Lower leg skin (tissue), 4 donors: ENCODE results near the gene GAS7. TPM values are rescaled to one million over a fixed set of nuclear protein-coding genes. Genes with fewer than 3 reads are reported as not detected.
A peak's percentile ranks its signal among the peaks of the same experiment; 100 is the strongest.

Experiments used
- DNase-seq, 2 donors: peaks; one replicate each; pipeline ENCODE4 v3.0.0-alpha.2; 2019; ENCODE audit warnings: low spot score in 2 of 2
- H3K4me3 ChIP-seq: fragments of 200-600 bp; sonication (generic); 2 replicates; pipeline ENCODE4 v1.5.1; 2017; ENCODE audit warnings: mild to moderate bottlenecking, low read depth; ENCODE audit not compliant: poor library complexity, severe bottlenecking
- CTCF ChIP-seq, 3 donors: fragments of 450-650 bp; IDR thresholded peaks; one replicate each; pipeline ENCODE4 v1.5.1; 2016; ENCODE audit warnings: antibody characterized with exemption in 3 of 3, mild to moderate bottlenecking in 3 of 3, moderate library complexity in 2 of 3
- POLR2A ChIP-seq, 2 donors: fragments of 450-650 bp; IDR thresholded peaks; one replicate each; pipeline ENCODE4 v1.6.1; 2016 to 2017; ENCODE audit warnings: antibody characterized with exemption in 2 of 2, mild to moderate bottlenecking in 1 of 2, moderate library complexity in 1 of 2
- WGBS, 2 donors: methylation state at CpG; one replicate each; pipeline ENCODE4 v1.1.5; 2018; 5-methylcytosine and 5-hydroxymethylcytosine counted together
- intact Hi-C: fragments of 100-400 bp; cut with DNase I; formaldehyde crosslinking; loops from one replicate; pipeline ENCODE4 v1.15.0; 2023; ENCODE audit warnings: low total_unique reads
- total RNA-seq, 4 donors: library from RNA; depleted of rRNA; stranded (reverse); fragments of >200 nt; gene quantifications; one replicate each; pipeline ENCODE4 v1.1.0, GENCODE V29; 2016

Gene GAS7
- total RNA-seq, 4 donors from 2014 or later, result 97.8 to 148 (median 117) TPM

GRCh38 chr17:10119203-10120108, 79.0 kb downstream of the GAS7 start:
- no peak overlapping the region for H3K4me3 ChIP-seq
- 21 to 22% methylated on average over 8 of the region's 8 CpGs for WGBS, 2 donors
- no peak for TF ChIP-seq POLR2A (IDR thresholded peaks at IDR 0.05)
- intact Hi-C loops, result no loop called here
- DNase-seq, result peak; percentile 80 to 93

GRCh38 chr17:10118788-10119130, 79.6 kb downstream of the GAS7 start:
- intact Hi-C loops, result no loop called here
- 74 to 81% methylated on average over 5 of the region's 5 CpGs for WGBS, 2 donors
- TF ChIP-seq CTCF (IDR thresholded peaks at IDR 0.05) (no peak), POLR2A (IDR thresholded peaks at IDR 0.05) (no peak)
- no peak for DNase-seq
- no peak overlapping the region for H3K4me3 ChIP-seq

- H3K4me3 ChIP-seq, result no peak overlapping the region
- WGBS, 2 donors, result 66 to 90% methylated on average over 7 of the region's 7 CpGs
- no peak for TF ChIP-seq CTCF (IDR thresholded peaks at IDR 0.05)
- TF ChIP-seq POLR2A (IDR thresholded peaks at IDR 0.05), result no peak
- DNase-seq, result no peak
- intact Hi-C loops, result no loop called here
Measured at GRCh38 chr17:10117581-10118001, 80.8 kb downstream of the GAS7 start.

- WGBS, 2 donors, result 83 to 88% methylated on average over 5 of the region's 5 CpGs
- intact Hi-C loops, result no loop called here
- no peak for DNase-seq
- H3K4me3 ChIP-seq, result no peak overlapping the region
- TF ChIP-seq CTCF (IDR thresholded peaks at IDR 0.05), result no peak
- no peak for TF ChIP-seq POLR2A (IDR thresholded peaks at IDR 0.05)
Measured at GRCh38 chr17:10116753-10117420, 81.5 kb downstream of the GAS7 start.

GRCh38 chr17:10116267-10116666, 82.1 kb downstream of the GAS7 start:
- WGBS, 2 donors, result 80 to 95% methylated on average over 5 of the region's 5 CpGs
- TF ChIP-seq CTCF (IDR thresholded peaks at IDR 0.05) (no peak), POLR2A (IDR thresholded peaks at IDR 0.05) (no peak)
- DNase-seq, result no peak
- intact Hi-C loops, result no loop called here
- no peak overlapping the region for H3K4me3 ChIP-seq

- TF ChIP-seq CTCF (IDR thresholded peaks at IDR 0.05) (no peak), POLR2A (IDR thresholded peaks at IDR 0.05) (no peak)
- no peak overlapping the region for H3K4me3 ChIP-seq
- 77 to 81% methylated on average over 4 of the region's 4 CpGs for WGBS, 2 donors
- intact Hi-C loops, result no loop called here
- no peak for DNase-seq
Measured at GRCh38 chr17:10115536-10115932, 82.9 kb downstream of the GAS7 start.
